Osteocyte (in vitro differentiated cells): ENCODE results near the gene EZH2. TPM values are rescaled to one million over a fixed set of nuclear protein-coding genes. Genes with fewer than 3 reads are reported as not detected.

ENCODE experiments used
- DNase-seq: peaks from one replicate; pipeline ENCODE4 v3.0.0; 2021; ENCODE audit warnings: mixed read lengths; ENCODE audit not compliant: unreplicated experiment; ENCODE audit errors: extremely low spot score
- H3K27ac Mint-ChIP-seq: one replicate; pipeline ENCODE4 v1.8.0; 2021; ENCODE audit warnings: mild to moderate bottlenecking, mixed read lengths; ENCODE audit not compliant: unreplicated experiment
- H3K27me3 Mint-ChIP-seq: one replicate; pipeline ENCODE4 v1.8.0; 2021; ENCODE audit warnings: mixed read lengths; ENCODE audit not compliant: unreplicated experiment
- H3K36me3 Mint-ChIP-seq: one replicate; pipeline ENCODE4 v1.8.0; 2021; ENCODE audit warnings: mixed read lengths; ENCODE audit not compliant: unreplicated experiment
- H3K4me1 Mint-ChIP-seq: one replicate; pipeline ENCODE4 v1.8.0; 2021; ENCODE audit warnings: mixed read lengths; ENCODE audit not compliant: unreplicated experiment
- H3K4me3 Mint-ChIP-seq: one replicate; pipeline ENCODE4 v1.8.0; 2021; ENCODE audit warnings: mild to moderate bottlenecking, moderate library complexity, mixed read lengths; ENCODE audit not compliant: unreplicated experiment
- H3K9me3 Mint-ChIP-seq: one replicate; pipeline ENCODE4 v1.8.0; 2021; ENCODE audit warnings: mixed read lengths; ENCODE audit not compliant: unreplicated experiment
- total RNA-seq: library from RNA; stranded (reverse); gene quantifications from 2 replicates; pipeline ENCODE4 v1.2.1, GENCODE V29; 2021
- TF ChIP-seq, protein P1 (sequence below): fragments of 200-600 bp; sonication (generic); IDR thresholded peaks from 2 replicates; pipeline ENCODE4 v1.5.0; 2021; ENCODE audit warnings: antibody characterized with exemption, mild to moderate bottlenecking, moderate library complexity

The EZH2 gene
- total RNA-seq, 1 donor from 2014 or later: 13.0 TPM

DNA sequence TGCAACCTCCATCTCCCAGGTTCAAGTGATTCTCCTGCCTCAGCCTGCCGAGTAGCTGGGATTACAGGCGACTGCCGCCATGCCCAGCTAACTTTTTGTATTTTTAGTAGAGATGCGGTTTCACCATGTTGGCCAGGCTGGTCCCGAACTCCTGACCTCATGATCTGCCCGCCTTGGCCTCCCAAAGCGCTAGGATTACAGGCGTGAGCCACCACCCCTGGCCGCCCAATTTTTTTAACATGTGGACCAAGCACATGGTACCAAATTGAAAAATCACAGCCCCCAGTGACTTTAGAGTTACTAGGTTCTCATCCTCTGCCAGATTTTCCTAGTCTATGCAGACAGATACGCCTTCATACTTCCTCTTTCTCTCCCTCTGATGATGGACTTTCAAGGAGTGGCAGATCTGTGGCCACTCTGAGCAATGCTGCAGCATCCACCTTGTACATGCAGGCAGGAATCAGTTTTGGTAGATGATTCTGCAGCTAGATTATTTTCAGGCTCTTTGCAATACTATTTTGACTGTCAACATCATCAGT, 34.0 kb upstream of the EZH2 start:
- H3K36me3 Mint-ChIP-seq: no peaks in the 10 kb centered on the region
- H3K4me1 Mint-ChIP-seq: peaks cover 24% of the 10 kb centered on the region
- no peaks in the 10 kb centered on the region for H3K9me3 Mint-ChIP-seq
- H3K27ac Mint-ChIP-seq: no peak overlapping the region
- H3K4me3 Mint-ChIP-seq: no peak overlapping the region
- DNase-seq: no peak
- H3K27me3 Mint-ChIP-seq: no peaks in the 10 kb centered on the region
- TF ChIP-seq, protein P1, sequence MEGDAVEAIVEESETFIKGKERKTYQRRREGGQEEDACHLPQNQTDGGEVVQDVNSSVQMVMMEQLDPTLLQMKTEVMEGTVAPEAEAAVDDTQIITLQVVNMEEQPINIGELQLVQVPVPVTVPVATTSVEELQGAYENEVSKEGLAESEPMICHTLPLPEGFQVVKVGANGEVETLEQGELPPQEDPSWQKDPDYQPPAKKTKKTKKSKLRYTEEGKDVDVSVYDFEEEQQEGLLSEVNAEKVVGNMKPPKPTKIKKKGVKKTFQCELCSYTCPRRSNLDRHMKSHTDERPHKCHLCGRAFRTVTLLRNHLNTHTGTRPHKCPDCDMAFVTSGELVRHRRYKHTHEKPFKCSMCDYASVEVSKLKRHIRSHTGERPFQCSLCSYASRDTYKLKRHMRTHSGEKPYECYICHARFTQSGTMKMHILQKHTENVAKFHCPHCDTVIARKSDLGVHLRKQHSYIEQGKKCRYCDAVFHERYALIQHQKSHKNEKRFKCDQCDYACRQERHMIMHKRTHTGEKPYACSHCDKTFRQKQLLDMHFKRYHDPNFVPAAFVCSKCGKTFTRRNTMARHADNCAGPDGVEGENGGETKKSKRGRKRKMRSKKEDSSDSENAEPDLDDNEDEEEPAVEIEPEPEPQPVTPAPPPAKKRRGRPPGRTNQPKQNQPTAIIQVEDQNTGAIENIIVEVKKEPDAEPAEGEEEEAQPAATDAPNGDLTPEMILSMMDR: no peak

DNA sequence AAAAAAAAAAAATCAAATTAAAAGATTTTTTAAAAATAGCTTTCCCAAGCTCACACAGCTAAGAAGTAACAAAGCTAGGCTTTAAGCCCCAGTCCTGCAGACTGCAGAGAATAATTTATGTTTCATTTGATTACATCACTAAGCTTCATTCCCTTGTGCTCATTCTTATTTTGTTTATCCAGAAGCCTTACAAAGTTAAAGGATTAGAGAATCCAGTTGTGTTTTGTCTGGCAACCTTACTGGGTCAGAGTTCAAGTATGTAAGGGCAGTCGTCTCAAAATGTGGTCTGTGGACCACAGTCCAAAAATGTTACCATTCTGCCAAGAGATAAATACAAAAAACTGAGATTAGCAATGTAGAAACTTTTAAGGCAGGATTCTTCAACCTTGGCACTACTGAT, 32.1 kb upstream of the EZH2 start:
- no peaks in the 10 kb centered on the region for H3K36me3 Mint-ChIP-seq
- H3K27me3 Mint-ChIP-seq: peaks cover 5% of the 10 kb centered on the region
- peak overlapping the region; percentile 57 for H3K27ac Mint-ChIP-seq
- TF ChIP-seq, protein P1: no peak
- no peaks in the 10 kb centered on the region for H3K9me3 Mint-ChIP-seq
- H3K4me1 Mint-ChIP-seq: peaks cover 24% of the 10 kb centered on the region
- DNase-seq: no peak
- H3K4me3 Mint-ChIP-seq: no peak overlapping the region

DNA sequence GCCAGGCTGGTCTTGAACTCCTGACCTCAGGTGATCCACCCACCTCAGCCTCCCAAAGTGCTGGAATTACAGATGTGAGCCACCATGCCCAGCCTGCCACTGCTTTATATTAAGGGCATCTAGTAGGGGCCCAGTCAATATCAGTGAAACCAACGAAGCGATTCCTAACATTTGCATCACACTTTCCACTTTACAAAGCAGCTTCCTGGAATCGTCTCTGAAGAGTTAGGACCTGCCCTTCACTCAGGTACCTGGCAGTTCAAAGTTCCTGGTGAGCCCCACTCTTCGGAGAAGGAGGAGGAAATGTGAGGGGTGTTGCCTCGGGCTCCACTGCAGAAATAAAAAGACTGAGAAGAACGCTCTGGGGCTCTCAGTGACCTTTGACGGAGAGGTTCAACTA, 31.1 kb upstream of the EZH2 start:
- Mint-ChIP-seq H3K27me3 (peaks cover 5% of the 10 kb centered on the region), H3K27ac (no peak overlapping the region), H3K4me1 (peaks cover 24% of the 10 kb centered on the region), H3K36me3 (no peaks in the 10 kb centered on the region), H3K9me3 (no peaks in the 10 kb centered on the region), H3K4me3 (no peak overlapping the region)
- TF ChIP-seq, protein P1: no peak
- peak; percentile 30 for DNase-seq

GRCh38 chr7:148914208-148914777, 30.2 kb upstream of the EZH2 start:
- peak overlapping the region; percentile 27 for H3K27ac Mint-ChIP-seq
- H3K4me1 Mint-ChIP-seq: peaks cover 24% of the 10 kb centered on the region
- no peak for DNase-seq

More at GRCh38 chr7:148914208-148914777, 30.2 kb upstream of the EZH2 start:
- Mint-ChIP-seq H3K4me3 (no peak overlapping the region), H3K36me3 (no peaks in the 10 kb centered on the region), H3K27me3 (peaks cover 9% of the 10 kb centered on the region), H3K9me3 (no peaks in the 10 kb centered on the region)
- TF ChIP-seq, protein P1: no peak
